ENCODE measurements around the gene C6orf136. TPM values are rescaled to one million over a fixed set of nuclear protein-coding genes. Genes with fewer than 3 reads are reported as not detected.
A peak's percentile ranks its signal among the peaks of the same experiment; 100 is the strongest.

C6orf136 gene
- total RNA-seq, 4 donors from 2014 or later, result 11.2 to 24.9 (median 19.8) TPM

- ATAC-seq, result peak in 1 of 2 donors; percentile 10
- H3K9me3 ChIP-seq, result no peaks in the 10 kb centered on the region
- peak overlapping the region; percentile 71 to 89 (median 82) for H3K4me3 ChIP-seq
- in situ Hi-C loops (cut with MboI; ENCODE audit: low sequenced_read_pairs in 4 of 4) (loop anchor here in 1 of 4 donors (25.0 kb wide), 1 partner anchor 1572 kb away; the partner anchor contains the start of genes AGER, AGPAT1, GPSM3 and PBX2), intact Hi-C loops (cut with DNase I; ENCODE audit: low total_unique reads) (loop anchor here (5.0 to 10.0 kb wide), 4 partner anchors 57 to 1209 kb away; partner anchors contain the start of genes DDX39B, DHX16, HSPA1B and PRRC2A)
- H3K27ac ChIP-seq, result peak overlapping the region; percentile 95 to 99 (median 98)
- H3K4me1 ChIP-seq, result peaks cover 44 to 48% of the 10 kb centered on the region in 2 donors
- DNase-seq, result no peak
- peaks cover 3 to 25% of the 10 kb centered on the region in 2 donors for H3K36me3 ChIP-seq
- TF ChIP-seq CTCF (IDR thresholded peaks at IDR 0.05 in 4 of 5, conservative IDR thresholded peaks at IDR 0.05 in 1 of 5), result no peak
- no peak for TF ChIP-seq POLR2A (IDR thresholded peaks at IDR 0.05)
- H3K27me3 ChIP-seq, result no peaks in the 10 kb centered on the region
These were observed 31.5 kb upstream of the C6orf136 start for GRCh38 chr6:30615219-30615957.

- H3K36me3 ChIP-seq, result peaks cover 3 to 33% of the 10 kb centered on the region in 2 donors
- ATAC-seq, result peak in 1 of 2 donors; percentile 9
- intact Hi-C loops (cut with DNase I; ENCODE audit: low total_unique reads), result loop anchor here (2.0 to 10.0 kb wide), 5 partner anchors 45 to 1209 kb away; partner anchors contain the start of genes ABCF1, DDX39B, DHX16 and HSPA1B
- peak overlapping the region; percentile 95 to 99 (median 98) for H3K27ac ChIP-seq
- no peaks in the 10 kb centered on the region for H3K27me3 ChIP-seq
- H3K4me1 ChIP-seq, result peaks cover 41 to 48% of the 10 kb centered on the region in 2 donors
- TF ChIP-seq CTCF (IDR thresholded peaks at IDR 0.05 in 4 of 5, conservative IDR thresholded peaks at IDR 0.05 in 1 of 5) (no peak), POLR2A (IDR thresholded peaks at IDR 0.05) (no peak)
- peak overlapping the region; percentile 71 to 89 (median 82) for H3K4me3 ChIP-seq
- peak in 1 of 2 donors; percentile 56 for DNase-seq
- no peaks in the 10 kb centered on the region for H3K9me3 ChIP-seq
- in situ Hi-C loops (cut with MboI; ENCODE audit: low sequenced_read_pairs in 4 of 4), result loop anchor here in 1 of 4 donors (25.0 kb wide), 1 partner anchor 1571 kb away; the partner anchor contains the start of genes AGER, AGPAT1, GPSM3 and PBX2
These were observed 30.7 kb upstream of the C6orf136 start for GRCh38 chr6:30615958-30616810.

- no peaks in the 10 kb centered on the region for H3K9me3 ChIP-seq
- peaks cover 3 to 41% of the 10 kb centered on the region in 2 donors for H3K36me3 ChIP-seq
- H3K27me3 ChIP-seq, result no peaks in the 10 kb centered on the region
- H3K4me1 ChIP-seq, result peaks cover 34 to 40% of the 10 kb centered on the region in 2 donors
- no peak for TF ChIP-seq CTCF (IDR thresholded peaks at IDR 0.05 in 4 of 5, conservative IDR thresholded peaks at IDR 0.05 in 1 of 5)
- TF ChIP-seq POLR2A (IDR thresholded peaks at IDR 0.05), result peak; percentile 100
- peak within 1 kb of the TSS; percentile 95 to 99 (median 98) for H3K27ac ChIP-seq
- in situ Hi-C loops (cut with MboI; ENCODE audit: low sequenced_read_pairs in 4 of 4), result loop anchor here in 1 of 4 donors (25.0 kb wide), 1 partner anchor 1570 kb away; the partner anchor contains the start of genes AGER, AGPAT1, GPSM3 and PBX2
- ATAC-seq (peak; percentile 79 to 81), DNase-seq (peak; percentile 100)
- intact Hi-C loops (cut with DNase I; ENCODE audit: low total_unique reads), result loop anchor here (1.0 to 10.0 kb wide), 7 partner anchors 46 to 1208 kb away; partner anchors contain the start of genes ABCF1, DDX39B, DHX16 and GNL1
- H3K4me3 ChIP-seq, result peak within 1 kb of the TSS; percentile 71 to 89 (median 82)
These were observed 29.9 kb upstream of the C6orf136 start, which contains the start of gene PPP1R10 for GRCh38 chr6:30616811-30617564. Gene PPP1R10 (minus strand): TSS chr6:30617243. CDS start chr6:30609944, 7,299 bp downstream.

All from gastrocnemius medialis (tissue), 4 donors.